Measurements from ENCODE around the gene CHADL.

GRCh38 chr22:41257696-41258095, 17.0 kb upstream of the CHADL start:
- TF ChIP-seq CTCF (IDR thresholded peaks at IDR 0.05 in 8 of 11, conservative IDR thresholded peaks at IDR 0.05 in 3 of 11): no peak
- no peak for TF ChIP-seq POLR2A (IDR thresholded peaks at IDR 0.05)
